Forelimb muscle (tissue), 1 donor: ENCODE results near the gene TTBK2. TPM values are rescaled to one million over a fixed set of nuclear protein-coding genes. Genes with fewer than 3 reads are reported as not detected.
"Not testable (repeated sequence)": the region's sequence is repeated elsewhere in the genome, so short reads cannot be mapped to it uniquely, and the experiment has no call there.

Source experiments
- DNase-seq: peaks from one replicate; pipeline ENCODE4 v3.0.0-alpha.2; 2013; ENCODE audit warnings: low read depth
- polyA plus RNA-seq: library from polyadenylated mRNA; unstranded; fragments of 120-200 nt; gene quantifications from one replicate; pipeline ENCODE4 v1.2.1, GENCODE V29; 2013; ENCODE audit not compliant: insufficient read length

Gene TTBK2
- polyA plus RNA-seq, 1 donor: 13.2 TPM

DNA sequence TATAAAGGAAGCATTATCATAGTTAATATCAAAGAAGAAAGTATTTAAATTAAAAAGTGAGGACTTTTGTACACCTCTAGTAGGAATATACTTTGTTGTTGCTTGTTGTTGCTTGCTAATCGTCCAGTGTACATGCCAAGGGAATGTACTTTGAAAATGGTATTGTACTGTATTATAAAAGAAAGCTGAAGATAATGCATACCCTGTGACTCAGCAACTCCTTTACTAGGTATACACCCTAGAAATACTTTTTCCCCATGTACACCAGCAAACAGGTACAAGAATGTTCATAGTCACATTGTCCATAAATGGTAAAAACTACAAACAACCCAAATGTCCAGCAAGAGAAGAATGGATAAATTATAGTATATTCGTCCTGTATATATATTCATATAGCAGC lies 12.0 kb downstream of the TTBK2 start:
- DNase-seq: no peak

- DNase-seq: no peak
Observed at GRCh38 chr15:42903388-42904324, 16.9 kb downstream of the TTBK2 start.

DNA sequence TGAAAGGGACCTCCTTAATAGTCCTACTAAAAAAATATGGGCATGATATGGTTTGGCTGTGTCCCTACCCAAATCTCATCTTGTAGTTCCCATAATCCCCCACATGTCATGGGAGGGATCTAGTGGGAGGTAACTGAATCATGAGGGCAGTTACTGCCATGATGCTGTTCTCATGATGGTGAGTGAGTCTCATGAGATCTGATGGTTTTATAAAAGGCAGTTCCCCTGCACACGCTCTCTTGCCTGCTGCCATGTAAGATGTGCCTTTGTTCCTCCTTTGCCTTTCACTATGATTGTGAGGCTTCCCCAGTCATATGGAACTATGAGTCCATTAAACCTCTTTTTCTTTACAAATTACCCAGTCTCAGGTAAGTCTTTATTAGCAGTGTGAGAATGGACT lies 26.7 kb downstream of the TTBK2 start:
- not testable (repeated sequence) for DNase-seq

DNA sequence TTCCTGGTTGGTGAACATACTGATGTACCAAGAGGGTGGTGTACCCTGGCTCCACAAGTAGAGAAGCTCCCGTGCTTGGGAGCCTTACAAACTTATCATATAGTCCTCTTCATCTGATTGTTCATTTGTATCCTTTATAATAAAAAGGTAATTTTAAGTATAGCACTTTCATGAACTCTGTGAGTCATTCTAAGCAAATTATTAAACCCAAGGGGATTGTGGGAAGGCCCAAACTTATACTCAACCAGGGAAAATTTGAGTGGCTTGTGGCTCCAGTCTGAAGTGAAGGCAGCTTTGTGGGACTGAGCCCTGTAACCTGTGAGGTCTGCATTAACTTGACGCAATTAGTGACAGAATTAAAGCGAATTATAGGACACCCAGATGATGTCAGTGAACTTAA lies 29.0 kb downstream of the TTBK2 start:
- no peak for DNase-seq

- no peak for DNase-seq
Observed at GRCh38 chr15:42890161-42890913, 30.2 kb downstream of the TTBK2 start.

DNA sequence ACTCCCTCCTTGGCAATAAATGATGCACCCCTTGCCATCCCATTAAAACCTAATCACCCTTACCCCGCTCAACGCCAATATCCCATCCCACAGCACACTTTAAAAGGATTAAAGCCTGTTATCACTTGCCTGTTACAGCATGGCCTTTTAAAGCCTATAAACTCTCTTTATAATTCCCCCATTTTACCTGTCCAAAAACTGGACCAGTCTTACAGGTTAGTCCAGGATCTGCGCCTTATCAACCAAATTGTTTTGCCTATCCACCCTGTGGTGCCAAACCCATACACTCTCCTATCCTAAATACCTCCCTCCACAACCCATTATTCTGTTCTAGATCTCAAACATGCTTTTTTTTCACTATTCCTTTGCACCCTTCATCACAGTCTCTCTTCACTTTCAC lies 33.2 kb downstream of the TTBK2 start:
- DNase-seq: not testable (repeated sequence)

GRCh38 chr15:42880121-42880520 lies 40.5 kb downstream of the TTBK2 start:
- DNase-seq: no peak

- DNase-seq: no peak
Observed at GRCh38 chr15:42879443-42879842, 41.1 kb downstream of the TTBK2 start.

GRCh38 chr15:42876224-42876623 lies 44.4 kb downstream of the TTBK2 start:
- no peak for DNase-seq

- DNase-seq: no peak
Observed at GRCh38 chr15:42868683-42869082, 51.9 kb downstream of the TTBK2 start.

DNA sequence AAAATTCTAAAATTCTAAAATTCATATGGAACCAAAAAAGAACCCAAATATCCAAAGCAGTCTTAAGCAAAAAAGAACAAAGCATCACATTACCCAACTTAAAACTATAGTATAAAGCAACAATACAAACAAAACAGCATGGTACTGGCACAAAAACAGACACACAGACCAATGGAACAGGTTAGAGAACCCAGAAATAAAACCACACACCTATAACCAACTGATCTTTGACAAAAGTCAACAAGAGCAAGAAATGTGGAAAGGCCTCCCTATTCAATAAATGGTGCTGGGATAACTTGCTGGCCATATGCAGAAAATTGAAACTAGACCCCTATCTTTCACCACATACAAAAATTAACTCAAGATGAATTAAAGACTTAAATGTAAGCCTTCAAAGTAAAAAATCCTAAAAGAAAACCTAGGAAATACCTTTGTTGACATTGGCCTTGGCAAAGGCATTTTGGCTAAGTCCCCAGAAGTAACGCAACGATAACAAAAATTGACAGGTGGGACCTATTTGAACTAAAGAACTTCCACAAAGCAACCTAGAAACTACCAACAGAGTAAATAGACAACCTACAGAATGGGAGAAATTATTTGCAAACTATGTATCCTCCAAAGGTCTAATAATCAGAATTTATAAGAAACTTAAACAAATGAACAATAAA lies 56.9 kb downstream of the TTBK2 start:
- no peak for DNase-seq

GRCh38 chr15:42858999-42859789 lies 61.4 kb downstream of the TTBK2 start:
- no peak for DNase-seq

- DNase-seq: no peak
Observed at GRCh38 chr15:42858540-42858939, 62.0 kb downstream of the TTBK2 start.

GRCh38 chr15:42854576-42854975 lies 66.0 kb downstream of the TTBK2 start:
- no peak for DNase-seq

GRCh38 chr15:42849836-42850235 lies 70.7 kb downstream of the TTBK2 start:
- no peak for DNase-seq

DNA sequence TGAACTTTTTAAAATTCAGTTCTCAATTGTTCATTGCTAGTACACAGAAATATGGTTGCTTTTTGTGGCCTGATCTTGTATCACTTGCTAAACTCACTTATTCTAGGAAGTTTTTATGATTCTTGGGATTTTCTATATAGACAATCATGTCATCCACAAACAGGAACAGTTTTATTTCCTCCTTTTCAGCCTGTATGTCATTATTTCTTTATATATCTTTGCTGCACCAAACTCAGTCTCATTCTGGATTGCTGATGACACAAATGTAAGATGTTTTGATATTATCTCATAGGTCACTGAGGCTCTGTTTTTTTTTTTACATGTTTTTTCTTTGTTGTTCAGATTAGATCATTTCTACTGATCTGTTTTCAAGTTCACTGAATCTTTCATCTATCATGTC lies 71.7 kb downstream of the TTBK2 start:
- no peak for DNase-seq

- no peak for DNase-seq
Observed at GRCh38 chr15:42846647-42847046, 73.9 kb downstream of the TTBK2 start.

DNA sequence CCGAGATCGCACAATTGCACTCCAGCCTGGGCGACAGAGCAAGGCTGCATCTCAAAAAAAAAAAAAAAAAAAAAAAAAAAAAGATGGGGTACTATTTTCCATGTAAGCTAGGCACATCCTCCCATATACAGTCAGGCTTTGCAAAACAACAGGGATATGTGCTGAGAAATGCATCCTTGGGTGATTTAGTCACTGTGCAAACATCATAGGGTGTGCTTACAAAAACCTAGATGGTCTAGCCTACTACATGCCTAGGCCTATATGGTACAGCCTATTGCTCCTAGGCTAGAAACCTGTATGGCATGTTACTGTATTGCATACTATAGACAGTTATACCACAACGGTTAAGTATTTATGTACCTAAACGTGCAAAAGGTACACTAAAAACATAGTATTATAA lies 75.0 kb downstream of the TTBK2 start:
- no peak for DNase-seq

DNA sequence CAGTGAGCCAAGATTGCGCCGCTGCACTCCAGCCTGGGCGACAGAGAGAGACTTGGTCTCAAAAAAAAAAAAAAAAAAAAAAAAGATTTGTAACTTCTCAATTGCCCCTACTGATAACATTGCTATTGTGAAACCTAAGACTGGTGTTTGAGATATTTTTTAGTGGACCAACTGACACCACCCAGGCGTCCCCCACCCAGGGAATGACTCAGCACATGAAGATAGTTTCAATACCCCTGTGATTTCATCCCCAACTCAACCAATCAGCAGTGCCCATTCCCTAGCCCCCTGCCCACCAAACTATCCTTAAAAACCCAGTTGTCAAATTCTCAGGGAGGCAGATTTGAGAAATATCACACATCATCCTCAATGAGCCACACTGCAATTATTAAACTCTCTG lies 76.9 kb downstream of the TTBK2 start:
- no peak for DNase-seq

- DNase-seq: no peak
Observed at GRCh38 chr15:42836251-42836650, 84.3 kb downstream of the TTBK2 start.

DNA sequence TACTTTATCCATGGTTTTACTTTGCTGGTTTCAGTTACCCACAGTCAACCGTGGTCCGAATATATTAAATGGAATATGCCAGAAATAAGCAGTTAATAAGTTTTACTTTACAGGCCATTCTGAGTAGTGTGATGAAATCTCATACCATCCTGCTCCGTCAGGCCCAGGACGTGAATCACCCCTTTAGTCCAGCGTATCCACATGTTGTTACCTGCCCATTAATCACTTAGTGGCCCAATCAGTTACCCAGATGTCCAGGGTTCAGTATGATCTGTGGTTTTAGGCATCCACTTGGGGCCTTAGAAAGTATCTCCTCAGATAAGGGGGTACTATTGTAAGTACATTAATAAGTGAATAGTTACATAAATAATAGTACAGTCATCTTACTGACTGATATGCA lies 88.0 kb downstream of the TTBK2 start:
- no peak for DNase-seq
